H1 (cell line): ENCODE measurements around the gene GPANK1. TPM values are rescaled to one million over a fixed set of nuclear protein-coding genes. Genes with fewer than 3 reads are reported as not detected.

Source experiments
- CTCF ChIA-PET: fragments of 300-600 bp; sonication (Branson Sonifier 250); formaldehyde crosslinking; loops from one replicate; lab custom pipeline; 2021; ENCODE audit not compliant: partially characterized antibody; lab: Charles Lee
- POLR2A ChIA-PET: fragments of 300-600 bp; sonication (Branson Sonifier 250); formaldehyde crosslinking; loops from one replicate; lab custom pipeline; 2021; ENCODE audit warnings: inconsistent platforms; ENCODE audit not compliant: partially characterized antibody; lab: Charles Lee
- DNase-seq, 2 experiments: peaks; one replicate each; pipeline versions ENCODE4 v3.0.0 to v3.0.0-alpha.2; 2010 to 2022; ENCODE audit warnings: low spot score in 2 of 2, low read depth in 1 of 2, mixed read lengths in 1 of 2
- FAIRE-seq: peaks from 2 replicates; lab custom pipeline; 2011; peaks lifted over from hg19 to GRCh38; lab: Jason Lieb, UNC
- H2AFZ ChIP-seq: 2 replicates; pipeline ENCODE4 v1.8.1; 2012; ENCODE audit warnings: low read length, inconsistent platforms
- H2AK5ac ChIP-seq: 2 replicates; pipeline ENCODE4 v1.6.1; 2013; ENCODE audit warnings: low read depth, low read length
- H2BK120ac ChIP-seq: replicated peaks from 2 replicates; pipeline ENCODE3; 2013; ENCODE audit warnings: low read depth, low read length, inconsistent platforms
- H2BK12ac ChIP-seq: 2 replicates; pipeline ENCODE4 v1.6.1; 2013; ENCODE audit warnings: low read depth, low read length
- H2BK15ac ChIP-seq: 2 replicates; pipeline ENCODE4 v1.6.1; 2013; ENCODE audit warnings: low read length
- H2BK20ac ChIP-seq: 2 replicates; pipeline ENCODE4 v1.6.1; 2013; ENCODE audit warnings: low read length
- H2BK5ac ChIP-seq: 2 replicates; pipeline ENCODE4 v1.6.1; 2013; ENCODE audit warnings: low read depth, low read length
- H3K14ac ChIP-seq: 2 replicates; pipeline ENCODE4 v1.6.1; 2013; ENCODE audit warnings: inconsistent platforms; ENCODE audit not compliant: insufficient read length
- H3K18ac ChIP-seq: 2 replicates; pipeline ENCODE4 v1.6.1; 2013; ENCODE audit warnings: low read length; ENCODE audit errors: extremely low read depth
- H3K23ac ChIP-seq: 2 replicates; pipeline ENCODE4 v1.6.1; 2013; ENCODE audit warnings: inconsistent platforms; ENCODE audit not compliant: insufficient read length
- H3K23me2 ChIP-seq: 2 replicates; pipeline ENCODE4 v1.6.1; 2013; ENCODE audit warnings: low read depth, low read length
- H3K27ac ChIP-seq: 2 replicates; pipeline ENCODE4 v1.6.1; 2011; ENCODE audit warnings: low read depth, low read length, inconsistent platforms
- H3K27me3 ChIP-seq, 4 experiments: replicated peaks in 1 of 4; 1 replicate in 1 of 4; 2 replicates in 3 of 4; pipeline versions ENCODE4 v1.6.1 to v1.8.1; 2011 to 2013; ENCODE audit warnings: low read length in 3 of 4, mild to moderate bottlenecking in 3 of 4, inconsistent platforms in 2 of 4, mixed read lengths in 2 of 4, moderate library complexity in 1 of 4; ENCODE audit not compliant: control insufficient read depth in 3 of 4, insufficient read depth in 3 of 4; ENCODE audit errors: extremely low read depth in 1 of 4
- H3K36me3 ChIP-seq, 4 experiments: 2 replicates each; pipeline versions ENCODE4 v1.6.1 to v1.8.1; 2011 to 2013; ENCODE audit warnings: mild to moderate bottlenecking in 4 of 4, low read length in 3 of 4, moderate library complexity in 2 of 4, control low read depth in 1 of 4, inconsistent platforms in 1 of 4; ENCODE audit not compliant: insufficient read depth in 4 of 4, control insufficient read depth in 2 of 4
- H3K4ac ChIP-seq: replicated peaks from 2 replicates; pipeline ENCODE3; 2013; ENCODE audit warnings: low read length, low read depth, mixed read lengths, inconsistent platforms; ENCODE audit not compliant: insufficient read length
- H3K4me1 ChIP-seq, 4 experiments: replicated peaks in 1 of 4; 1 replicate in 1 of 4; 2 replicates in 3 of 4; pipeline versions ENCODE4 v1.6.1 to v1.8.1; 2011 to 2013; ENCODE audit warnings: low read length in 3 of 4, inconsistent platforms in 2 of 4, mixed read lengths in 1 of 4; ENCODE audit not compliant: insufficient read depth in 4 of 4, control insufficient read depth in 3 of 4
- H3K4me2 ChIP-seq, 2 experiments: 2 replicates each; pipeline versions ENCODE4 v1.6.1 to v1.8.1; 2011 to 2013; ENCODE audit warnings: low read depth in 2 of 2, low read length in 2 of 2, control low read depth in 1 of 2, inconsistent platforms in 1 of 2, mild to moderate bottlenecking in 1 of 2; ENCODE audit not compliant: insufficient read depth in 1 of 2
- H3K4me3 ChIP-seq, 4 experiments: fragments of 200-600, 300-600 bp in 1 of 4; sonication (generic), shearing (Covaris generic), sonication (Bioruptor Twin) in 1 of 4; 2 replicates each; pipeline versions ENCODE4 v1.5.1 to v1.8.1; 2011 to 2016; ENCODE audit warnings: low read length in 4 of 4, low read depth in 3 of 4, control low read depth in 2 of 4, inconsistent platforms in 2 of 4, mild to moderate bottlenecking in 2 of 4, mixed read lengths in 1 of 4, moderate library complexity in 1 of 4; ENCODE audit not compliant: insufficient read depth in 2 of 4; ENCODE audit errors: extremely low read depth in 1 of 4
- H3K56ac ChIP-seq: replicated peaks from 2 replicates; pipeline ENCODE3; 2013; ENCODE audit warnings: low read depth, mild to moderate bottlenecking, mixed read lengths, low read length, inconsistent platforms; ENCODE audit not compliant: insufficient read length
- H3K79me1 ChIP-seq: 2 replicates; pipeline ENCODE4 v1.6.1; 2013; ENCODE audit warnings: low read depth, low read length, control low read depth
- H3K79me2 ChIP-seq, 2 experiments: 2 replicates each; pipeline versions ENCODE4 v1.6.1 to v1.8.1; 2012 to 2013; ENCODE audit warnings: low read length in 2 of 2, mild to moderate bottlenecking in 2 of 2, inconsistent platforms in 1 of 2; ENCODE audit not compliant: insufficient read depth in 2 of 2, control insufficient read depth in 1 of 2
- H3K9ac ChIP-seq, 4 experiments: replicated peaks in 1 of 4; 1 replicate in 1 of 4; 2 replicates in 3 of 4; pipeline versions ENCODE4 v1.6.1 to v1.8.1; 2011 to 2013; ENCODE audit warnings: low read depth in 3 of 4, low read length in 3 of 4, control low read depth in 2 of 4, mild to moderate bottlenecking in 2 of 4, moderate library complexity in 2 of 4, inconsistent platforms in 1 of 4; ENCODE audit errors: extremely low read depth in 1 of 4
- H3K9me3 ChIP-seq, 2 experiments: 2 replicates each; pipeline versions ENCODE4 v1.6.1 to v1.8.1; 2012 to 2013; ENCODE audit warnings: mild to moderate bottlenecking in 2 of 2, moderate library complexity in 2 of 2, control low read depth in 1 of 2, inconsistent platforms in 1 of 2, low read depth in 1 of 2, low read length in 1 of 2, mixed read lengths in 1 of 2; ENCODE audit not compliant: insufficient read depth in 2 of 2
- H4K20me1 ChIP-seq, 2 experiments: replicated peaks in 1 of 2; 2 replicates each; pipeline versions ENCODE3 to v1.8.1; 2011 to 2013; ENCODE audit warnings: inconsistent platforms in 2 of 2, low read length in 2 of 2, mild to moderate bottlenecking in 1 of 2; ENCODE audit not compliant: insufficient read depth in 2 of 2, control insufficient read depth in 1 of 2
- H4K5ac ChIP-seq: 2 replicates; pipeline ENCODE4 v1.6.1; 2013; ENCODE audit warnings: low read length, low read depth, mixed read lengths, inconsistent platforms; ENCODE audit not compliant: insufficient read length
- H4K8ac ChIP-seq: 2 replicates; pipeline ENCODE4 v1.8.0; 2013; ENCODE audit warnings: mild to moderate bottlenecking, moderate library complexity, low read length, inconsistent platforms; ENCODE audit not compliant: insufficient read depth; ENCODE audit errors: extremely low read depth
- H4K91ac ChIP-seq: replicated peaks from 2 replicates; pipeline ENCODE3; 2013; ENCODE audit warnings: low read length, mixed read lengths, inconsistent platforms; ENCODE audit not compliant: insufficient read length
- ASH2L ChIP-seq: fragments of 200-600, 300-600 bp; sonication (generic); IDR thresholded peaks from one replicate; pipeline ENCODE4 v1.7.1; 2017; ENCODE audit warnings: low read length
- ATF3 ChIP-seq: IDR thresholded peaks from 2 replicates; pipeline ENCODE4 v1.6.1; 2011; ENCODE audit warnings: low read depth, mild to moderate bottlenecking, low read length; ENCODE audit not compliant: insufficient read depth
- BRCA1 ChIP-seq: IDR thresholded peaks from 2 replicates; pipeline ENCODE4 v1.6.1; 2012; ENCODE audit warnings: low read depth, low read length, improper control_type of control experiment
- GABPA ChIP-seq: IDR thresholded peaks from 2 replicates; pipeline ENCODE4 v1.6.1; 2011; ENCODE audit warnings: mild to moderate bottlenecking, low read length, moderate library complexity, borderline replicate concordance; ENCODE audit not compliant: insufficient read depth
- KDM4A ChIP-seq: IDR thresholded peaks from one replicate; pipeline ENCODE4 v1.7.1; 2012; ENCODE audit warnings: low read depth, mild to moderate bottlenecking, moderate library complexity, low read length, inconsistent platforms; ENCODE audit not compliant: severe bottlenecking
- MAFK ChIP-seq: IDR thresholded peaks from 2 replicates; pipeline ENCODE4 v1.6.1; 2012; ENCODE audit warnings: low read depth, mild to moderate bottlenecking, improper control_type of control experiment, low read length
- NANOG ChIP-seq: IDR thresholded peaks from 2 replicates; pipeline ENCODE4 v1.6.1; 2011; ENCODE audit warnings: low read length, low read depth, mild to moderate bottlenecking, inconsistent platforms; ENCODE audit not compliant: insufficient read depth, poor library complexity, severe bottlenecking
- RAD21 ChIP-seq, 2 experiments: IDR thresholded peaks in 1 of 2; conservative IDR thresholded peaks in 1 of 2; 2 replicates each; pipeline ENCODE4 v1.6.1; 2011; ENCODE audit warnings: low read depth in 2 of 2, low read length in 2 of 2, improper control_type of control experiment in 1 of 2, inconsistent platforms in 1 of 2, mild to moderate bottlenecking in 1 of 2, moderate library complexity in 1 of 2
- SUZ12 ChIP-seq: fragments of 200-600 bp; sonication (generic); IDR thresholded peaks from 2 replicates; pipeline ENCODE4 v1.6.1; 2012; ENCODE audit warnings: mild to moderate bottlenecking, inconsistent platforms, low read length, moderate library complexity, mixed read lengths
- TAF7 ChIP-seq: optimal IDR thresholded peaks from 2 replicates; pipeline ENCODE3; 2011; ENCODE audit warnings: low read depth, mild to moderate bottlenecking, inconsistent platforms, low read length, moderate library complexity, borderline replicate concordance
- TBP ChIP-seq: IDR thresholded peaks from 2 replicates; pipeline ENCODE4 v1.6.1; 2011; ENCODE audit warnings: low read depth, low read length, improper control_type of control experiment
- WGBS, 2 experiments: shearing (Covaris generic) in 1 of 2; methylation state at CpG; one replicate each; pipeline versions ENCODE4 v1.1.6 to v1.1.7; 2013 to 2015; ENCODE audit warnings: low lambda C conversion rate in 2 of 2, mixed read lengths in 2 of 2, inconsistent platforms in 1 of 2, low coverage in 1 of 2, missing lambda C conversion rate in 1 of 2; ENCODE audit not compliant: insufficient replicate concordance in 2 of 2, insufficient coverage in 1 of 2, insufficient read length in 1 of 2; ENCODE audit errors: extremely low coverage in 1 of 2, missing lambda C conversion rate in 1 of 2; 5-methylcytosine and 5-hydroxymethylcytosine counted together
- polyA plus RNA-seq, 7 experiments: library from polyadenylated mRNA; depleted of rRNA in 3 of 7; stranded (reverse) in 5 of 7; unstranded in 2 of 7; fragments of >200 nt in 5 of 7; fragments of 200-250 nt in 2 of 7; gene quantifications; 1 replicate in 5 of 7; 2 replicates in 1 of 7; 4 replicates in 1 of 7; pipeline versions ENCODE4 v1.2.1 to v1.2.3, GENCODE V29; 2011 to 2013; ENCODE audit warnings: missing spikeins in 2 of 7, mixed read lengths in 2 of 7
- total RNA-seq: library from RNA; stranded (reverse); fragmentation: NEBNext Ultra II Directional; extraction: Animal tissue kit (Norgen Biotek cat#: 25700); gene quantifications from 2 replicates; pipeline ENCODE4 v1.2.1, GENCODE V29; 2021

The GPANK1 gene
- total and polyA plus RNA-seq, 2 of the 8 experiments (the other 6 are each of a cell fraction or from before 2014, with no cell fraction given), result 24.5 to 30.2 TPM

- 4% methylated on average over 30 of the region's 40 CpGs; no CpG with 5 or more reads in 1 of the 2 experiments for WGBS, 2 experiments
- peaks cover 3 to 13% (median 12%) of the 10 kb centered on the region in 4 experiments; a peak in 6 of 7 replicates for H3K27me3 ChIP-seq
- H3K14ac ChIP-seq, result no peak overlapping the region
- peaks cover 0 to 10% (median 7%) of the 10 kb centered on the region in 4 experiments; a peak in 5 of 7 replicates for H3K4me1 ChIP-seq
- no peak overlapping the region for H4K91ac ChIP-seq
- no peak overlapping the region for H2AK5ac ChIP-seq
- no peak overlapping the region for H3K23ac ChIP-seq
- FAIRE-seq, result no peak
- no peak overlapping the region for H3K4ac ChIP-seq
- CTCF ChIA-PET, result interaction anchor here (0.7 to 2.3 kb wide), 15 partner anchors 9 to 149 kb away, joined by 3 to 10 read pairs (median 4); partner anchors contain the start of gene LY6G6D
- no peaks in the 10 kb centered on the region for H4K20me1 ChIP-seq
- H2BK15ac ChIP-seq, result peak overlapping the region; percentile 72; the same call in 1 of the 2 replicates
- no peaks in the 10 kb centered on the region; a peak in 1 of 8 replicates for H3K36me3 ChIP-seq
- POLR2A ChIA-PET, result interaction anchor here (0.8 to 2.5 kb wide), 13 partner anchors 9 to 149 kb away, joined by 3 to 20 read pairs (median 3); partner anchors contain the start of genes C6orf47, CLIC1, CSNK2B and DDAH2
- no peak overlapping the region for H3K18ac ChIP-seq
- H2BK5ac ChIP-seq, result peak overlapping the region; percentile 35; the same call in 1 of the 2 replicates
- peaks cover 11% of the 10 kb centered on the region; the same call in 1 of the 2 replicates for H3K23me2 ChIP-seq
- no peak overlapping the region for H3K27ac ChIP-seq
- H3K4me2 ChIP-seq, result peak overlapping the region; percentile 11 to 84
- no peak overlapping the region for H2BK120ac ChIP-seq
- H4K8ac ChIP-seq, result no peak overlapping the region; the same call in 1 of the 2 replicates
- H4K5ac ChIP-seq, result no peak overlapping the region
- peak overlapping the region; percentile 33 for H3K56ac ChIP-seq
- H3K9ac ChIP-seq, result no peak overlapping the region; a peak in 1 of 7 replicates
- H3K79me2 ChIP-seq, result no peaks in the 10 kb centered on the region
- H3K9me3 ChIP-seq, result no peaks in the 10 kb centered on the region
- no peaks in the 10 kb centered on the region for H3K79me1 ChIP-seq
- H3K4me3 ChIP-seq, result peak overlapping the region; percentile 22 to 70 (median 60)
- DNase-seq, result peak in 1 of 2 experiments; percentile 70
- no peak overlapping the region; the same call in 1 of the 2 replicates for H2BK20ac ChIP-seq
- peak overlapping the region; percentile 15; the same call in 1 of the 2 replicates for H2AFZ ChIP-seq
- H2BK12ac ChIP-seq, result no peak overlapping the region
- TF ChIP-seq KDM4A (peak; percentile 56), TBP (no peak; the same call in 1 of the 2 replicates), MAFK (no peak), GABPA (no peak), TAF7 (no peak), ASH2L (peak; percentile 71), NANOG (no peak), SUZ12 (peak; percentile 20; the same call in 1 of the 2 replicates), RAD21 (IDR thresholded peaks at IDR 0.05 in 1 of 2, conservative IDR thresholded peaks at IDR 0.05 in 1 of 2; ENCODE audit: low read depth in 2 of 2, low read length in 2 of 2) (no peak; a peak in 1 of 4 replicates), ATF3 (no peak), BRCA1 (no peak)
Observed at GRCh38 chr6:31681135-31681671, 16.4 kb upstream of the GPANK1 start.
